ENCODE measurements around the gene PRPF19. TPM values are rescaled to one million over a fixed set of nuclear protein-coding genes. Genes with fewer than 3 reads are reported as not detected.

PRPF19 gene
- polyA plus RNA-seq, 1 of the 3 experiments (the other 2 are of a cell fraction) = 58.9 TPM

DNA sequence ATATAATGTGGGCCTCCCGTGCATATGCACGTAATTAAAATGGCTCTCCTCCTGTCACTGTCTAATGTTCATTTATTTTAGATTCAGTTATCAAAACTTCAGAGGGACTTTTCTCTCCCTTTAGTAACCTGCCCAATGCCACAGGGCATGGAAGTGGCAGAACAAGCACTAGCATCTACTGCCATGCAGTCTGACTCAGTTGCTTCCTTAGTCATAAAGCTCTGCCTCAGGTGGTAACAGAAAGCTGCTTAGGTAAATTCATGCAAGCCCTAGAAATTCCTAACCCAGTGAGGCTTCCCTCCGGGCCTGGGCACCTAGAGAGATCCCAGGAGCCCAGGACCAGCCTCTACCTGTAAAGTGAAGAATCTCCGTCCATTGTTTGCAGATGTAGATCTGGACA lies 8.9 kb downstream of the PRPF19 start (continued):
- TF ChIP-seq PBX3 (IDR thresholded peaks at IDR 0.05) (no peak), ZBTB33 (IDR thresholded peaks at IDR 0.05; ENCODE audit: borderline replicate concordance, low read depth) (no peak), MEF2A (IDR thresholded peaks at IDR 0.05; ENCODE audit: borderline replicate concordance, low read depth) (no peak), RXRA (IDR thresholded peaks at IDR 0.05; ENCODE audit: borderline replicate concordance, low read depth) (no peak), RAD21 (IDR thresholded peaks at IDR 0.05; ENCODE audit: low read length) (no peak)
- TF ChIP-seq, protein P1, sequence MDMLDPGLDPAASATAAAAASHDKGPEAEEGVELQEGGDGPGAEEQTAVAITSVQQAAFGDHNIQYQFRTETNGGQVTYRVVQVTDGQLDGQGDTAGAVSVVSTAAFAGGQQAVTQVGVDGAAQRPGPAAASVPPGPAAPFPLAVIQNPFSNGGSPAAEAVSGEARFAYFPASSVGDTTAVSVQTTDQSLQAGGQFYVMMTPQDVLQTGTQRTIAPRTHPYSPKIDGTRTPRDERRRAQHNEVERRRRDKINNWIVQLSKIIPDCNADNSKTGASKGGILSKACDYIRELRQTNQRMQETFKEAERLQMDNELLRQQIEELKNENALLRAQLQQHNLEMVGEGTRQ (IDR thresholded peaks at IDR 0.05; ENCODE audit: borderline replicate concordance, low read depth, low read length) = no peak

- no peak overlapping the region for H3K4me2 ChIP-seq
- no peaks in the 10 kb centered on the region for H3K27me3 ChIP-seq (ENCODE audit: insufficient read depth)
- H3K4me3 ChIP-seq (ENCODE audit: low read depth in 2 of 2, low read length in 1 of 2) = no peak overlapping the region
- H3K36me3 ChIP-seq (replicated peaks in 1 of 2; ENCODE audit: control insufficient read depth in 1 of 2, insufficient read depth in 2 of 2, low read length in 1 of 2) = peaks cover 68 to 83% of the 10 kb centered on the region in 2 experiments
- H3F3A ChIP-seq (replicated peaks; ENCODE audit: insufficient read depth) = peaks cover 13% of the 10 kb centered on the region
- CTCF ChIA-PET = interaction anchor here (0.6 to 21.9 kb wide), 4 partner anchors 9 to 120 kb away, joined by 3 to 550 read pairs (median 4); partner anchors contain the start of gene CCDC86
- peaks cover 0 to 11% of the 10 kb centered on the region in 2 experiments; a peak in 1 of 4 replicates for H3K4me1 ChIP-seq (ENCODE audit: control insufficient read depth in 1 of 2, insufficient read depth in 2 of 2, low read depth in 1 of 2, low read length in 1 of 2)
- POLR2A ChIA-PET = no interaction called here
- no peak overlapping the region for H3K9ac ChIP-seq
- WGBS (ENCODE audit: low lambda C conversion rate) = 97% methylated on average over 5 of the region's 5 CpGs
- no peak overlapping the region for H2AFZ ChIP-seq (ENCODE audit: low read depth)
- DNase-seq = no peak
- no peaks in the 10 kb centered on the region for H3K9me2 ChIP-seq
- no peaks in the 10 kb centered on the region for H4K20me1 ChIP-seq (ENCODE audit: insufficient read depth)
- no peak overlapping the region for H3K27ac ChIP-seq (ENCODE audit: low read depth in 2 of 2, low read length in 1 of 2)
- H3K79me2 ChIP-seq (ENCODE audit: insufficient read depth) = no peaks in the 10 kb centered on the region
- TF ChIP-seq MAX (IDR thresholded peaks at IDR 0.05; ENCODE audit: low read depth) (no peak), NRF1 (IDR thresholded peaks at IDR 0.05; ENCODE audit: low read depth, low read length) (no peak), TCF12 (IDR thresholded peaks at IDR 0.05) (no peak), RFX5 (IDR thresholded peaks at IDR 0.05; ENCODE audit: low read length) (no peak), MEF2A (IDR thresholded peaks at IDR 0.05; ENCODE audit: borderline replicate concordance, low read depth) (no peak), CHD2 (IDR thresholded peaks at IDR 0.05; ENCODE audit: low read length, partially characterized antibody) (no peak), FOXJ3 (CRISPR knock-in tag; IDR thresholded peaks at IDR 0.05) (no peak), RXRA (IDR thresholded peaks at IDR 0.05; ENCODE audit: borderline replicate concordance, low read depth) (no peak), MXI1 (IDR thresholded peaks at IDR 0.05; ENCODE audit: low read depth, low read length) (no peak), NFIC (IDR thresholded peaks at IDR 0.05; ENCODE audit: borderline replicate concordance) (no peak), REST (IDR thresholded peaks at IDR 0.05; ENCODE audit: low read depth, low read length) (no peak), POLR2AphosphoS5 (IDR thresholded peaks at IDR 0.05; ENCODE audit: low read depth, low read length) (no peak), EZH2phosphoT487 (IDR thresholded peaks at IDR 0.05; ENCODE audit: borderline replicate concordance, low read depth) (no peak), GATA2 (CRISPR knock-in tag; IDR thresholded peaks at IDR 0.05) (no peak)
- TF ChIP-seq, protein P1 (IDR thresholded peaks at IDR 0.05; ENCODE audit: borderline replicate concordance, low read depth, low read length) = no peak
- no peaks in the 10 kb centered on the region for H3K9me3 ChIP-seq
Observed at GRCh38 chr11:60895687-60896086, 10.7 kb downstream of the PRPF19 start.
